GM04503 (cell line): Measurements from ENCODE around the gene SLC26A1.
"Not testable (repeated sequence)": the region's sequence is repeated elsewhere in the genome, so short reads cannot be mapped to it uniquely, and the experiment has no call there.

Experiments used
- DNase-seq: peaks from one replicate; pipeline ENCODE4 v3.0.0-alpha.2; 2012; ENCODE audit warnings: low read depth

Gene SLC26A1

DNA sequence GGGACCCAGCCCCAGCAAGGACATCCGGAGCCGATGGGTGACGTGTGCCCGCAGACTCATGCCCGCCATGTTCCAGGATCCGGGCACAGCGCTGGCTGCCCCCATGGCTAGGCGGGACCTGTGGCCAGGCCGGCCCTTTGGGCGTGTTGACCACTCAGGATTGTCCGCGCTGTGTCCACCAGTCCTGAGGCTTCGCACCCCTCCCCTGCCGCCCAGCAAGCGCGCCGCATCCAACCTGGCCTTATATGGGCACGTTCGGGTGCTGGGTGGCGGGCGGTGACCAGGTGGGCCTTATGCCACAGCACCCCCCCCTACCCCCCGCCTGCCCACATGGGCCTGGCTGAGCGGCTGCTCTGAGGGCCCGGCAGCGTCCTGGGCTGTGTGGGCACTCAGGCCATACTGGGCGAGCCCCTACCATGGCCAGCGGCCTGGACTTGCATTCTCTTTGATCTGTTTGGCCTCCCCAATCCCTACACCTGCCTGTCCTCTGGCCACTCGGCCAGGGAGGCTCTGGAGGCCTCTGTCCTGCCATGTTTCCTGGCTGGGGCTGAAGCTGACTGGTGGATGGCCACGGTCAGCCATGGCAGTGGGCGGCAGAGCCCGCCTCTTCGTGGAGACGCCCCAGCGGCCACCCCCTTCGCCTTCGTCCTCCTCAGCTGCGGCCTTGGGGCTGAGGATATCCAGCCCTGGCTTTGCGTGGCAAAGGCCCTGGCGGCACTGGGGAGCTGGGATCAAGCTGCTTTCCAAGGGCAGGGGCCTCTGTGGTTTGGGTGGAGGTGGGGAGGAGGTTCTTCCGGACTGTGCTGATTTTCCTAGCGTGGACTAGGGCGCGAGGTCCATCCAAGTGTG is 20.2 kb upstream of the SLC26A1 start:
- DNase-seq: no peak

DNA sequence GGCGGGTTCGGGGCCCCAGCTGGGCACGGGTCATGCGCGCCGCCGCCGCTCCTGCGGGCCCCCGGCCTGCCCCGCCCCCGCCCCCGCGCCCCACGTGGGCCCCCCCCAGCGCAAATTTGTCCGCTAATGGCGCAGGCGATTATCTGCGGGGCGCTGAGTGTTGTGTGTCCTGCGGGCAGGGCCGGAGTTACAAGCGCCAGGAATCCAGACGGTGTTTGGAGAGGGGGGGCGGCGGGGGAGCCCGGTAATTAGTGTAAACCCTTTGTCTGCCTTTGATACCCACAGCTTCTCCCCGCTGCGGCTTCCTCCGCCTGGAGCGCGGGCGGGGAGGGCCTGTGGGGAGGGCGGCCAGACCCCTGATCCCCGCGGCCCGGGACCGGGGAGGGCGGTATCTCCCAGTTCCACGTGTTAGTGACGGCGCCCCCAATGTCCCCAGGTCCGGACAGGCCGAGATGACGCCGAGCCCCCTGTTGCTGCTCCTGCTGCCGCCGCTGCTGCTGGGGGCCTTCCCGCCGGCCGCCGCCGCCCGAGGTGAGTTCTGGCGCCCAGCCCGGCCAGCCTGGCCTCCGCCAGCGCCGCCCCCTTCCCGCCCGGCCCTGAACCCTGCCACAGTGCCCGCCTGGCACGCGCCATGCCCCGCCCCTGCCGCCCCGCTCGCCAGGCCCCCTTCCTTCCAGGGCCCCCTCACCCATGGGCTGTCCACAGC is 19.0 kb upstream of the SLC26A1 start:
- no peak for DNase-seq

DNA sequence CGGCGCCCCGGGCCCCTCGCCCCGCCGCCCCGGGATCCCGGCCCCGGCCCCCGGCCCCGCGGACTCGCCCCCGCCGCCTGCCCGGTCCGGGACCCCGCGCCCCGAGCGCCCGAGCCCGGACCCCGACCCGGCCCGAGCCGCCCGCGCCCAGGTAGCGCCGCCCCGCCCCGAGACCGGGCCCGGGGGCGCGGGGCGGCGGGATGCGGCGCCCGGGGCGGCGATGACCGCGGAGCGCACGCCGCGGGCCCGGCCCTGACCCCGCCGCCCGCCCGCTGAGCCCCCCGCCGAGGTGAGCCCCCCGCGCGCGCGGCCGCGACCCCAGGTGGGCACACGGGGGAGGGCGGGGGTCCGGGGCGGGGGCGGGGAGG is 18.4 kb upstream of the SLC26A1 start:
- no peak for DNase-seq

GRCh38 chr4:1011022-1011665 is 17.9 kb upstream of the SLC26A1 start, which contains the start of gene FGFRL1:
Gene FGFRL1 (plus strand): TSS chr4:1011626. CDS start chr4:1012486, 860 bp downstream.
- DNase-seq: peak; percentile 30

DNA sequence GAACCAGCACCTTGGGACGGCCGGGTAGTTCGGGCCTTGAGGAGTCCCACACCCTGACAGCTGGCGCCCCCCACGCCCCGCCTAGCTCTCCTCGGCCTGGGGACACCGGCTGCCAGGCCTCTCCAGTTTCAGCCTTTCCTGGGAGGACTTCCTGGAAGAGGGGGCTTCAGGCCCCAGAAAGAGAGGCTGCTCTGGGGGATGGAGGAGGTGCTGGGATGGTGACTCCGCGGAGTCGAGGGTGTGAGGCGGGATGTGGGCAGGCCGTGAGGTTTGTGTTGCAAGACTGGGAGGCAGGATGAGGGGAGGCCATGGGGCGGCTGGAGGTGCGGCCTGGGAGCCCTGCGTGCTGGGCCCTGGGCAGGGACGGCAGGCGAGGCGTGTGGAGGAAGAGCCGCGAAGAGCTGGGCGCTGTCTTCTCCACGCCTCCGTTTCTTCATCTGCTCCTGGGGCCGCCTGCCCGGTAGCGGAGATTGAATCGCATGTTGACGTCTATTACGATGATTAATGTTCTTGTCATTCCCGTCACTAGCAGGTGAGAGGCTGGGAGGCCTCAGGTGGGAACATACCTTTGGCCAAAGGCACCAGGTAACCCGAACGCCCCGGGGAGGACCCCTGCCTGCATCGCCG is 17.3 kb upstream of the SLC26A1 start:
- peak; percentile 56 for DNase-seq

- no peak for DNase-seq
These were observed 16.6 kb upstream of the SLC26A1 start for GRCh38 chr4:1009542-1010394.

DNA sequence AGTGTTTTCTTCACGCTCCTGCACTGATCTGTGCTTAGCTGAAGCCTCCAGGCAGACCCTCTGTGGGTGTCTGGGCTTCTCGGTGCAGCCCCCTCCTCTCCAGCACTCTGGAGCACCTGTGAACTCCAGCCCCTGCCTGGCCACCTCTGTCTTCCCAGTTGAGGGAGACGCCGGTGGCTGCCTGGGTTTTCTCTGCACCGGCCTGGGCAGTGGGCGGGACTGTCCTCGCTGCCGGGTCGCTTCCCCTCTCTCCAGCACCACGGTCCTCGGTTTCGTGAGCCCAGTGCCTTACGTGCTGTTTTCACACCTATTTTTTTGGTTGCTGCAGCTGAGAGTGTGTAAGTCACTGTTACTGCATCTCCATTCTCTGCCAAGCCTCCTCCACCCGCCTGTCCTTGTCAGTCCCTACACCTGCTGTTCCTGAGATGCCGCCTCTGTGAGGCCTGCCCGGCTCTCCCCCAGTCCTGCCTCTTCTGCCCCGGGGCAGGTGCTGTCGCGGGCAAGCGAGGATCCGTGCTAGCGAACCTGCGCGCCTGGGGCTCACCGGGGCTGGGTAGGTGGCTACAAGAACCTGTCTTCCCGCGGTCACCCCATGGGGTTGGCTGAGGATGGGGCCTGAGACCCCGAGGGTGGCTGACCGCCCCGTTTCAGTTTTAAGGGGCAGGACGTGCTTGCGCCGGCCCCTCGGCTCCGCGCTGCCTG is 15.8 kb upstream of the SLC26A1 start:
- DNase-seq: no peak

DNA sequence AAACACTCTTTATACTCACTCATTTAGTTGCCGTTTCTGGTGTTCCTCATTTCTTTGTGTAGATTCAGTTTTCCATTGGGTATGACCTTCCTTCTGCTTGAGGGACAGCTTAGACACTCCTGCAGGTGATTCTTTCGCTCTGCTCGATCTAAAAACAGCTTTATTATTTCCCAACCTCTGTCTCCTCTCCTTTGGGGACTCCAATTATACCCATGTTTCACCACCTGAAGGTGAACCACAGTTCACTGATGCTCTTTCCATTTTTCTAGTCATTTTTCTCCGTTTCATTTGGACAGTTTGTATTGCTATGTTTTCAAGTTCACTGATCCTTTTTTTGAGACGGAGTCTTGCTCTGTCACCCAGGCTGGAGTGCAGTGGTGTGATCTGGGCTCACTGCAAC is 13.7 kb upstream of the SLC26A1 start:
- no peak for DNase-seq

DNA sequence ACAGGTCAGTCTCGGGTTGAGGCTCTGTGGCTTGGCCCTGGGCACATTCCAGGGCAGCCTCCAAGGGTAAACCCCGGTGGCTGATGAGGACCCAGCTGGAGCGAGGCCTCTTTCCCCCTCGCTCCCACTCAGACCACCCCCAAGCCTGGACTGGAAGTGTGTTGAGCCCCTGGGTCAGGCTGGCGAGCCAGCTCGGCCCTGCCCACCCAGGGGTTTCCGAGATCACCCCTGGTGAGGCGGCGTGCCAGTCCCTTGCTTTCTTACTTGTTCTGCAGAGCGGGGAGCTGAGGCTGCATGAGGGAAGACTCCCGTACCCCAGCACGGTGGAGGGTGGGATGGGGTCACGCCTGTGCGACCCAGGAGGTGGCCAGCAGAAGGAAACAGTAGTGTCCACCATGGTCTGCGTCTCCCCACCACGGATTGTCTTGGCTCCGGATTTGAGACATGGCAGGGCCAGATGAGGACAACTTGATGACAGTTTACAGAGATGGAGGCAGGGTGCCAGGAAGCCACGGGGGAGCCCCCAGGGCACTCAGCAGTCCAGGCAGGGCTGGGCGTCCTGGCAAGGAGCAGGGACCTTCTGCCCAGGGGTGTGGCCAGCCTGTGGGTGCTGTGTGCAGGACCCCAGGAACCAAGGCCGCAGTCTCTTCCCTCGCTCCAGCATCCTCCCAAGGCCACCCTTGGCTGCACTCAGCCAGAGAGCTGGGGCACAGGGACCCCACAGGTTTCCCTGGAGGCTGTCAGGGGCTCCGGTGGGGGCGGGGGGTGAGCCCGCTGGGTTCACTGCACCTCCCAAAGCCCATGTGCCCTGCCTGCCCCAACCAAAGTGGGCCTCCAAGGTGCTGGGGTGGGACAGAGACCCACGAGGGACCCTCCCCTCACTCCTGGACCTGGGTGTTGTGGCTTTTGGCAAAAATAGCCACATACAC is 11.6 kb upstream of the SLC26A1 start:
- DNase-seq: no peak

DNA sequence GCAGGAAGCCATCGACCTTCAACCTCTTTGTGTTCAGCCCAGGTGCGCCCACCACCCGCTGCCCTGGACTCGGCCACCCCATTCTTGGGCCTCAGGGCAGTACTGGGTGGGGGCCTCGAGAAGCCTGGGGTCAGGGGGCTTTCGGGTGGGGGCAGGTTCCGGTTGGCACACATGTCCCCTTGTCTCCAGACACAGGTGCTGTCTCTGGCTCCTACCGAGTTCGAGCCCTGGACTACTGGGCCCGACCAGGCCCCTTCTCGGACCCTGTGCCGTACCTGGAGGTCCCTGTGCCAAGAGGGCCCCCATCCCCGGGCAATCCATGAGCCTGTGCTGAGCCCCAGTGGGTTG is 10.8 kb upstream of the SLC26A1 start:
- DNase-seq: no peak

DNA sequence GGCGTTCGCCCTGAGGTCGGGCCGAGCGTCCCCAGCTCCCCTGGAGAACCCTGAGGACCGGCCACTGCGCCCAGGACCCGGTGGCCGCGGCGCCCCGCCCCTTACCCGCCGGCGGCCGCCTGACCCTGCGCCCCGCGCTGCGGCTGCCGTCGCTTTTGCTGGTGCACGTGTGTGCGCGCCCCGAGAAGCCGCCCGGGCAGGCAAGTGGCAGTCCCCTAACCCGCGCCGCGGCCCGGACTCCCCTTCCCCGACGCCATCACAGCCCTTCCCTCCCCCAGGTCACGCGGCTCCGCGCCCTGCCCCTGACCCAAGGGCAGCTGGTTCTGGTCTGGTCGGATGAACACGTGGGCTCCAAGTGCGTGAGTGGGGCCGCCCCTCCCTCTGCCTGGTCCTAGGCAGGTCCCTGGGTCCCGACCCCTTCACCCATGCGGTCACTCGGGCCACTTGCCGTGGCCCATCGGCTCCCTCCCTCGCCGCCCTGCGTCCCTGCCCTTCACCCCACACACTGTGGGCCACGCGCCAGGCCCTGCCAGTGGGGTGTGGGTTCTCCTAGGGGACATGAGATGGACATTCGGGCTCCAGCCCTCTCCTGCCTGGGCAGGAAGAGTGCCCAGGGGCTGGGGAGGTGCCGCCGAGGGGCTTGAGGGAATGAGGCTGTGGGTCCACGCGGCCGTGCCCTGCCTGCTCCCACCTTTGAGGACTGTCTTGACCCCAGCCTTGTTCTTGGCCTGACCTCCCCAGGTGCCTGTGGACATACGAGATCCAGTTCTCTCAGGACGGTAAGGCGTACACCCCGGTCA is 10.3 kb upstream of the SLC26A1 start:
- no peak for DNase-seq

DNA sequence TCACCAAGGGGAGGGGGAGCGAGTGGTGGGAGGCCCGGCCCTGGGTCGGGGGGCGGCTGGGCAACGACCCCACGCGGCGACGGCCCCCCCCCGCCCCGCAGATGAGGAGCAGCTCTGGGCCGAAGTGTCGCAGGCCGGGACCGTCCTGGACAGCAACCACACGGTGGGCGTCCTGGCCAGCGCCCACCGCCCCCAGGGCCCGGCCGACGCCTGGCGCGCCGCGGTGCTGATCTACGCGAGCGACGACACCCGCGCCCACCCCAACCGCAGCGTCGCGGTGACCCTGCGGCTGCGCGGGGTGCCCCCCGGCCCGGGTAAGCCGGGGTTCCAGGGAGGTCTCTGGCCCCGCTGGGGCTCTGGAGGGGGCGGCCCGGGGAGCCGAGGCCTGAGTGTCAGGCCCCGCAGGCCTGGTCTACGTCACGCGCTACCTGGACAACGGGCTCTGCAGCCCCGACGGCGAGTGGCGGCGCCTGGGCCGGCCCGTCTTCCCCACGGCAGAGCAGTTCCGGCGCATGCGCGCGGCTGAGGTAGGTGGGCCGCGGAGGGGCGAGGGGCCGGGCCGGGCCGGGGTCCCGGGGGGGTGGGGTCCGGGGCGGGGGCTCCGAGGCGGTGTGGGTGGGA is 9.5 kb upstream of the SLC26A1 start:
- no peak for DNase-seq

DNA sequence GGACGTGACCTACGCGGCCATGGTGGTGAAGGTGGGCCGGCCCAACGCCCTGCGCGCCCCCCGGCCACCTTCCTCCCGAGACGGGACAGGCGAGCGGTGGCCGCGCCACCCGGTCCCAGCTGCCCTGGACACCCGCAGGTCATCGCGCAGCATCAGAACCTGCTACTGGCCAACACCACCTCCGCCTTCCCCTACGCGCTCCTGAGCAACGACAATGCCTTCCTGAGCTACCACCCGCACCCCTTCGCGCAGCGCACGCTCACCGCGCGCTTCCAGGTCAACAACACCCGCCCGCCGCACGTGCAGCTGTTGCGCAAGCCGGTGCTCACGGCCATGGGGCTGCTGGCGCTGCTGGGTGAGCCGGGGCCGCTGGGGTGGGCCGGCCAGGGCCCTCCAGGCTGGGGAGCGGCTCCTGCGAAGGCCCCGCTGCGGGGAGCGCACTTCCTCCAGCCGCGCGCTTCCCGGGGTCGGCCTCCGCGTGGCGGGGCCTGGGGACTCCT is 9.0 kb upstream of the SLC26A1 start:
- no peak for DNase-seq

GRCh38 chr4:1001561-1002130 is 8.4 kb upstream of the SLC26A1 start:
- DNase-seq: no peak

- no peak for DNase-seq
These were observed 7.6 kb upstream of the SLC26A1 start for GRCh38 chr4:1000686-1001260.

DNA sequence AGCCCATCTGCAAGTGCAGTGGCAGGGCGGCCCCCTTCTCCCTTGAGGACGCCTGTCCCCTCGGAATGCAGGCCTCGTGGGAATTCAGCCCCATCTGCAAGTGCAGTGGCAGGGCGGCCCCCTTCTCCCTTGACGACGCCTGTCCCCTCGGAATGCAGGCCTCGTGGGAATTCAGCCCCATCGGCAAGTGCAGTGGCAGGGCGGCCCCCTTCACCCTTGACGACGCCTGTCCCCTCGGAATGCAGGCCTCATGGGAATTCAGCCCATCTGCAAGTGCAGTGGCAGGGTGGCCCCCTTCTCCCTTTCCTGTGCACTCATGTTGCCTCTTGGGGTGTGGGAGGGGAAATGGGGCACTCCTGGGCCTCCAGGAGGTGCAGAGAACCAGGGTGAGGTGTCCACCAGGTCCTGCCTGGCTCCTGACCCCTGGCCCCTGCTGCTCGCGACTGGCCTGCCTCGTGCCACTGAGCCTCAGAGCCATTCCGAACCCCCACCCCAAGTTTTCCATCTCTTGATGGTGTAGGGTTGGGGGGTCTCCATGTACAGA is 6.8 kb upstream of the SLC26A1 start:
- no peak for DNase-seq

DNA sequence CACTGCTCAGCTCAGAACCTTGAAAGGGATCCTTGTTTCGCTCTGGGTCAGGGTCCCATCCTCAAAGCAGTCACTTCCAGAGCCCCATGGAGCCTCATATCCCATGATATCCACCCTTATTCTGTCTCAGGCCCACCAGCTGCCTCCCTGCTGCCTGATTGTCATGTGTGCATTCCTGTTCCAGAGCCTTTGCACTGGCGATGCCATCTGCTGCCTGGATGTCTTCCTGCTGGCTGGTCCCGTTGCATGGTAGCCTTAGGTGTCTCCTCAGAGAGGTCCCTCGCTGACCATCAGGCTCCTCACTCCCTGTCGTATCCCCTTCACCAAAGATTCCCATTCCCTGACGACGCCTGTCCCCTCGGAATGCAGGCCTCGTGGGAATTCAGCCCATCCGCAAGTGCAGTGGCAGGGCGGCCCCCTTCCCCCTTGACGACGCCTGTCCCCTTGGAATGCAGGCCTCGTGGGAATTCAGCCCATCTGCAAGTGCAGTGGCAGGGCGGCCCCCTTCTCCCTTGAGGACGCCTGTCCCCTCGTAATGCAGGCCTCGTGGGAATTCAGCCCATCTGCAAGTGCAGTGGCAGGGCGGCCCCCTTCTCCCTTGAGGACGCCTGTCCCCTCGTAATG is 6.1 kb upstream of the SLC26A1 start:
- not testable (repeated sequence) for DNase-seq
